ENCODE measurements around the gene CCNI. TPM values are rescaled to one million over a fixed set of nuclear protein-coding genes. Genes with fewer than 3 reads are reported as not detected.

Gene CCNI
- total RNA-seq, 1 experiment from 2014 or later: 155 TPM

GRCh38 chr4:77023920-77024319, 51.9 kb downstream of the CCNI start:
- no peak overlapping the region for H2AFZ ChIP-seq
- no peaks in the 10 kb centered on the region for H4K20me1 ChIP-seq (ENCODE audit: insufficient read depth)
- H3F3A ChIP-seq (ENCODE audit: insufficient read depth, low read depth): no peaks in the 10 kb centered on the region
- no peaks in the 10 kb centered on the region for H3K36me3 ChIP-seq (ENCODE audit: low read depth)
- no peaks in the 10 kb centered on the region for H3K79me2 ChIP-seq (ENCODE audit: low read depth)
- TF ChIP-seq, protein P1, sequence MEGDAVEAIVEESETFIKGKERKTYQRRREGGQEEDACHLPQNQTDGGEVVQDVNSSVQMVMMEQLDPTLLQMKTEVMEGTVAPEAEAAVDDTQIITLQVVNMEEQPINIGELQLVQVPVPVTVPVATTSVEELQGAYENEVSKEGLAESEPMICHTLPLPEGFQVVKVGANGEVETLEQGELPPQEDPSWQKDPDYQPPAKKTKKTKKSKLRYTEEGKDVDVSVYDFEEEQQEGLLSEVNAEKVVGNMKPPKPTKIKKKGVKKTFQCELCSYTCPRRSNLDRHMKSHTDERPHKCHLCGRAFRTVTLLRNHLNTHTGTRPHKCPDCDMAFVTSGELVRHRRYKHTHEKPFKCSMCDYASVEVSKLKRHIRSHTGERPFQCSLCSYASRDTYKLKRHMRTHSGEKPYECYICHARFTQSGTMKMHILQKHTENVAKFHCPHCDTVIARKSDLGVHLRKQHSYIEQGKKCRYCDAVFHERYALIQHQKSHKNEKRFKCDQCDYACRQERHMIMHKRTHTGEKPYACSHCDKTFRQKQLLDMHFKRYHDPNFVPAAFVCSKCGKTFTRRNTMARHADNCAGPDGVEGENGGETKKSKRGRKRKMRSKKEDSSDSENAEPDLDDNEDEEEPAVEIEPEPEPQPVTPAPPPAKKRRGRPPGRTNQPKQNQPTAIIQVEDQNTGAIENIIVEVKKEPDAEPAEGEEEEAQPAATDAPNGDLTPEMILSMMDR (conservative IDR thresholded peaks at IDR 0.05): no peak
- no peak for TF ChIP-seq EZH2 (IDR thresholded peaks at IDR 0.05; ENCODE audit: low read depth)
- no peak overlapping the region for H3K4me3 ChIP-seq
- no peak overlapping the region for H3K27ac ChIP-seq
- BruUV-seq (replicated peaks): no TSS peak
- H3K27me3 ChIP-seq (ENCODE audit: insufficient read depth, low read depth): no peaks in the 10 kb centered on the region
- intact Hi-C loops (cut with micrococcal nuclease; ENCODE audit: unreplicated experiment): no loop called here
- no peak for DNase-seq
- H3K9me2 ChIP-seq (ENCODE audit: insufficient read depth): no peaks in the 10 kb centered on the region
- no peak overlapping the region for H3K4me2 ChIP-seq
- H3K4me1 ChIP-seq (replicated peaks; ENCODE audit: insufficient read depth): no peaks in the 10 kb centered on the region
- ChIA-PET POLR2A (ENCODE audit: unreplicated experiment) (no interaction called here), CTCF (no interaction called here)
- H3K9me3 ChIP-seq (ENCODE audit: insufficient read depth, low read depth): no peaks in the 10 kb centered on the region

- Histone ChIP-seq H3F3A (ENCODE audit: insufficient read depth, low read depth) (no peaks in the 10 kb centered on the region), H3K27ac (no peak overlapping the region), H3K79me2 (ENCODE audit: low read depth) (no peaks in the 10 kb centered on the region), H3K4me1 (replicated peaks; ENCODE audit: insufficient read depth) (no peaks in the 10 kb centered on the region), H3K27me3 (ENCODE audit: insufficient read depth, low read depth) (no peaks in the 10 kb centered on the region), H3K36me3 (ENCODE audit: low read depth) (no peaks in the 10 kb centered on the region), H2AFZ (no peak overlapping the region), H3K9me3 (ENCODE audit: insufficient read depth, low read depth) (no peaks in the 10 kb centered on the region), H3K9me2 (ENCODE audit: insufficient read depth) (no peaks in the 10 kb centered on the region), H3K4me2 (no peak overlapping the region), H4K20me1 (ENCODE audit: insufficient read depth) (no peaks in the 10 kb centered on the region), H3K4me3 (no peak overlapping the region)
- intact Hi-C loops (cut with micrococcal nuclease; ENCODE audit: unreplicated experiment): no loop called here
- BruUV-seq (replicated peaks): no TSS peak
- CTCF ChIA-PET: no interaction called here
- no peak for DNase-seq
- POLR2A ChIA-PET (ENCODE audit: unreplicated experiment): no interaction called here
- no peak for TF ChIP-seq EZH2 (IDR thresholded peaks at IDR 0.05; ENCODE audit: low read depth)
- TF ChIP-seq, protein P1 (conservative IDR thresholded peaks at IDR 0.05): no peak
Observed at GRCh38 chr4:77022560-77023179, 53.1 kb downstream of the CCNI start.

GRCh38 chr4:77021614-77022089, 54.1 kb downstream of the CCNI start:
- Histone ChIP-seq H3K9me2 (ENCODE audit: insufficient read depth) (no peaks in the 10 kb centered on the region), H3K4me1 (replicated peaks; ENCODE audit: insufficient read depth) (no peaks in the 10 kb centered on the region), H4K20me1 (ENCODE audit: insufficient read depth) (no peaks in the 10 kb centered on the region), H3K4me3 (no peak overlapping the region), H3K79me2 (ENCODE audit: low read depth) (no peaks in the 10 kb centered on the region), H3K27me3 (ENCODE audit: insufficient read depth, low read depth) (no peaks in the 10 kb centered on the region), H3K4me2 (no peak overlapping the region), H2AFZ (no peak overlapping the region), H3F3A (ENCODE audit: insufficient read depth, low read depth) (no peaks in the 10 kb centered on the region), H3K27ac (no peak overlapping the region), H3K36me3 (ENCODE audit: low read depth) (no peaks in the 10 kb centered on the region), H3K9me3 (ENCODE audit: insufficient read depth, low read depth) (no peaks in the 10 kb centered on the region)
- ChIA-PET POLR2A (ENCODE audit: unreplicated experiment) (no interaction called here), CTCF (no interaction called here)
- DNase-seq: no peak
- intact Hi-C loops (cut with micrococcal nuclease; ENCODE audit: unreplicated experiment): no loop called here
- no peak for TF ChIP-seq EZH2 (IDR thresholded peaks at IDR 0.05; ENCODE audit: low read depth)
- TF ChIP-seq, protein P1 (conservative IDR thresholded peaks at IDR 0.05): no peak
- BruUV-seq (replicated peaks): no TSS peak
